HG03558 (cell line): ENCODE measurements around the gene LPP.

Source experiments
- ATAC-seq: cut with Tn5 transposase; IDR thresholded peaks from one replicate; pipeline ENCODE4 v1.9.1; 2021; ENCODE audit warnings: moderate number of reproducible peaks; ENCODE audit not compliant: unreplicated experiment; ENCODE audit errors: extremely low read depth

The LPP gene

GRCh38 chr3:188241883-188242282, 87.9 kb downstream of the LPP start:
- no peak for ATAC-seq

GRCh38 chr3:188242436-188243123, 88.6 kb downstream of the LPP start:
- no peak for ATAC-seq

- no peak for ATAC-seq
Measured at GRCh38 chr3:188243124-188243795, 89.3 kb downstream of the LPP start.

GRCh38 chr3:188244395-188244861, 90.5 kb downstream of the LPP start:
- no peak for ATAC-seq

- ATAC-seq = no peak
Measured at GRCh38 chr3:188246905-188247304, 92.9 kb downstream of the LPP start.

GRCh38 chr3:188248036-188248561, 94.1 kb downstream of the LPP start:
- no peak for ATAC-seq

GRCh38 chr3:188253123-188253793, 99.3 kb downstream of the LPP start:
- ATAC-seq = no peak

- ATAC-seq = no peak
Measured at GRCh38 chr3:188253800-188254452, 100.0 kb downstream of the LPP start.

- no peak for ATAC-seq
Measured at GRCh38 chr3:188254520-188255070, 100.6 kb downstream of the LPP start.

GRCh38 chr3:188255190-188255589, 101.2 kb downstream of the LPP start:
- ATAC-seq = no peak

- ATAC-seq = no peak
Measured at GRCh38 chr3:188256758-188257157, 102.8 kb downstream of the LPP start.

GRCh38 chr3:188257384-188258026, 103.5 kb downstream of the LPP start:
- ATAC-seq = no peak

GRCh38 chr3:188259191-188259590, 105.2 kb downstream of the LPP start:
- ATAC-seq = no peak

- no peak for ATAC-seq
Measured at GRCh38 chr3:188259596-188259995, 105.6 kb downstream of the LPP start.

GRCh38 chr3:188261011-188261410, 107.1 kb downstream of the LPP start:
- no peak for ATAC-seq

- no peak for ATAC-seq
Measured at GRCh38 chr3:188262488-188262887, 108.5 kb downstream of the LPP start.

GRCh38 chr3:188262913-188263683, 109.1 kb downstream of the LPP start:
- no peak for ATAC-seq

GRCh38 chr3:188264226-188265207, 110.6 kb downstream of the LPP start:
- ATAC-seq = no peak
